DND-41 (cell line): ENCODE measurements around the gene CDH23.

Experiments
- EZH2 ChIP-seq: IDR thresholded peaks from 3 replicates; pipeline ENCODE4 v1.6.1; 2012; ENCODE audit warnings: borderline replicate concordance, low read depth, mild to moderate bottlenecking, moderate library complexity, low read length, inconsistent platforms; ENCODE audit not compliant: severe bottlenecking
- TF ChIP-seq, protein P1 (sequence below): IDR thresholded peaks from 2 replicates; pipeline ENCODE4 v1.5.1; 2012; ENCODE audit warnings: borderline replicate concordance, low read length, moderate library complexity, mild to moderate bottlenecking; ENCODE audit not compliant: poor library complexity, severe bottlenecking; ENCODE audit errors: extremely low read depth

DNA sequence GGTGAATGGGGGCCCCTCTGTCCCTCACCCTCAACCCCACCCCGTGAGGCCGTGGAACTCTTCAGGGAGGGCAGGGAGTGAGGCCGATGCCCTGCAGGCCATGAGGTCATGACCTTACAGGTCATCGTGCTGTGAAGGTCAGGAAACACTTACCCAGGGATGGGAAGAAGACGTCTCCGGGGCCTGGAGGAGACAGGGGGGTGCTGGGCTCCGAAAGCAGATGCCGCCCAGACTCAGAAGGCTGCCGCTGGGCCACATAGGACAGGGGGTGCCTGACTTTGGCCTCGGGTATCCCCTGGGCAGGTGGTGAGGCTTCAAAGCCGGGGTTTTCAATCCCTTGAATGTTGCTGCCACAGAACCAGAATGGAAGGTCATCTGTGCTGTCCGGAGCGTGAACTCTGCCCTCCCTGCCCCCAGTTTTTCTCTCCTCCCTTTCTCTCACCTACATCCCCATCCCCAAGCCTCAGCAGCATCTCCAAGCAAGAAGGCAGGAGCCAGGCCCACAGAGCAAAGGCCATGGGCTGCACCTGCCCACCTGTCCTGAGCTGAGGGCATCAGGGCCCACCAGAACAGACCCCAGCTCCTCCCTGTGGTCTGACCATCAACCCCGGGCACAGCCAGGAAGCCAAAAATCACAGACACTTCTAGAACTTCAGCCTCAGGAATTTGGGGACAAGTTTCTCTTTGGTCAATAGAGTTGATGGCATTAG is 354.9 kb downstream of the CDH23 start:
- TF ChIP-seq, protein P1, sequence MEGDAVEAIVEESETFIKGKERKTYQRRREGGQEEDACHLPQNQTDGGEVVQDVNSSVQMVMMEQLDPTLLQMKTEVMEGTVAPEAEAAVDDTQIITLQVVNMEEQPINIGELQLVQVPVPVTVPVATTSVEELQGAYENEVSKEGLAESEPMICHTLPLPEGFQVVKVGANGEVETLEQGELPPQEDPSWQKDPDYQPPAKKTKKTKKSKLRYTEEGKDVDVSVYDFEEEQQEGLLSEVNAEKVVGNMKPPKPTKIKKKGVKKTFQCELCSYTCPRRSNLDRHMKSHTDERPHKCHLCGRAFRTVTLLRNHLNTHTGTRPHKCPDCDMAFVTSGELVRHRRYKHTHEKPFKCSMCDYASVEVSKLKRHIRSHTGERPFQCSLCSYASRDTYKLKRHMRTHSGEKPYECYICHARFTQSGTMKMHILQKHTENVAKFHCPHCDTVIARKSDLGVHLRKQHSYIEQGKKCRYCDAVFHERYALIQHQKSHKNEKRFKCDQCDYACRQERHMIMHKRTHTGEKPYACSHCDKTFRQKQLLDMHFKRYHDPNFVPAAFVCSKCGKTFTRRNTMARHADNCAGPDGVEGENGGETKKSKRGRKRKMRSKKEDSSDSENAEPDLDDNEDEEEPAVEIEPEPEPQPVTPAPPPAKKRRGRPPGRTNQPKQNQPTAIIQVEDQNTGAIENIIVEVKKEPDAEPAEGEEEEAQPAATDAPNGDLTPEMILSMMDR: no peak
- no peak for TF ChIP-seq EZH2
